Adipocyte (in vitro differentiated cells): Measurements from ENCODE around the gene TOMM40.

ENCODE experiments used
- DNase-seq: peaks from one replicate; pipeline ENCODE4 v3.0.0-alpha.2; 2015; ENCODE audit warnings: low read depth
- H3K27me3 ChIP-seq: replicated peaks from 2 replicates; pipeline ENCODE4 v1.7.0; 2013; ENCODE audit warnings: mild to moderate bottlenecking, low read length, moderate library complexity; ENCODE audit not compliant: control insufficient read depth, insufficient read depth
- H3K36me3 ChIP-seq: 2 replicates; pipeline ENCODE4 v1.7.0; 2013; ENCODE audit warnings: low read length, mild to moderate bottlenecking, moderate library complexity; ENCODE audit not compliant: control insufficient read depth, insufficient read depth, severe bottlenecking
- H3K4me1 ChIP-seq: 2 replicates; pipeline ENCODE4 v1.7.0; 2013; ENCODE audit warnings: mild to moderate bottlenecking, low read length, moderate library complexity; ENCODE audit not compliant: control insufficient read depth, insufficient read depth
- H3K4me3 ChIP-seq: 2 replicates; pipeline ENCODE4 v1.7.0; 2013; ENCODE audit warnings: mild to moderate bottlenecking, low read length, moderate library complexity
- H3K9ac ChIP-seq: 2 replicates; pipeline ENCODE4 v1.7.0; 2013; ENCODE audit warnings: mild to moderate bottlenecking, low read length, moderate library complexity
- H3K9me3 ChIP-seq: 2 replicates; pipeline ENCODE4 v1.7.0; 2013; ENCODE audit warnings: mild to moderate bottlenecking, low read length, moderate library complexity; ENCODE audit not compliant: control insufficient read depth

Gene TOMM40

GRCh38 chr19:44947041-44947581 is 56.1 kb downstream of the TOMM40 start:
- Histone ChIP-seq H3K9ac (no peak overlapping the region), H3K4me1 (peaks cover 25% of the 10 kb centered on the region), H3K4me3 (no peak overlapping the region), H3K36me3 (peaks cover 3% of the 10 kb centered on the region), H3K27me3 (no peaks in the 10 kb centered on the region), H3K9me3 (no peaks in the 10 kb centered on the region)
- DNase-seq = no peak

GRCh38 chr19:44948237-44948636 is 57.2 kb downstream of the TOMM40 start:
- H3K9me3 ChIP-seq = no peaks in the 10 kb centered on the region
- H3K4me3 ChIP-seq = no peak overlapping the region
- DNase-seq = no peak
- peaks cover 3% of the 10 kb centered on the region for H3K36me3 ChIP-seq
- H3K9ac ChIP-seq = no peak overlapping the region
- peaks cover 25% of the 10 kb centered on the region for H3K4me1 ChIP-seq
- no peaks in the 10 kb centered on the region for H3K27me3 ChIP-seq

- no peak for DNase-seq
- no peaks in the 10 kb centered on the region for H3K9me3 ChIP-seq
- H3K36me3 ChIP-seq = peaks cover 3% of the 10 kb centered on the region
These were observed 57.8 kb downstream of the TOMM40 start for GRCh38 chr19:44948763-44949374.

GRCh38 chr19:44949550-44949949 is 58.5 kb downstream of the TOMM40 start:
- peaks cover 20% of the 10 kb centered on the region for H3K4me1 ChIP-seq
- peak overlapping the region; percentile 57 for H3K9ac ChIP-seq
- H3K36me3 ChIP-seq = peaks cover 3% of the 10 kb centered on the region
- no peak for DNase-seq
- no peaks in the 10 kb centered on the region for H3K27me3 ChIP-seq
- H3K9me3 ChIP-seq = no peaks in the 10 kb centered on the region
- H3K4me3 ChIP-seq = no peak overlapping the region

More at GRCh38 chr19:44948763-44949374, 57.8 kb downstream of the TOMM40 start:
- H3K27me3 ChIP-seq = no peaks in the 10 kb centered on the region
- no peak overlapping the region for H3K4me3 ChIP-seq
- H3K9ac ChIP-seq = peak overlapping the region; percentile 57
- peaks cover 22% of the 10 kb centered on the region for H3K4me1 ChIP-seq

- H3K4me1 ChIP-seq = peaks cover 25% of the 10 kb centered on the region
- DNase-seq = peak; percentile 96
These were observed 60.4 kb downstream of the TOMM40 start for GRCh38 chr19:44951179-44952159.

More at GRCh38 chr19:44951179-44952159, 60.4 kb downstream of the TOMM40 start:
- peaks cover 3% of the 10 kb centered on the region for H3K36me3 ChIP-seq
- H3K27me3 ChIP-seq = no peaks in the 10 kb centered on the region
- no peak overlapping the region for H3K4me3 ChIP-seq
- no peaks in the 10 kb centered on the region for H3K9me3 ChIP-seq
- peak overlapping the region; percentile 74 for H3K9ac ChIP-seq
